NCI-H82 (cell line): ENCODE data around the gene SIKE1.
"Not testable (repeated sequence)": the region's sequence is repeated elsewhere in the genome, so short reads cannot be mapped to it uniquely, and the experiment has no call there.

Experiments
- DNase-seq: peaks from one replicate; lab custom pipeline; 2025; lab: John Stamatoyannopoulos, UW

Gene SIKE1

GRCh38 chr1:114755006-114755931 lies 25.2 kb downstream of the SIKE1 start:
- no peak for DNase-seq

GRCh38 chr1:114753702-114754101 lies 26.8 kb downstream of the SIKE1 start:
- not testable (repeated sequence) for DNase-seq

- no peak for DNase-seq
These were observed 27.3 kb downstream of the SIKE1 start for GRCh38 chr1:114753143-114753542.

- no peak for DNase-seq
These were observed 29.7 kb downstream of the SIKE1 start for GRCh38 chr1:114750780-114751179.

- no peak for DNase-seq
These were observed 30.6 kb downstream of the SIKE1 start for GRCh38 chr1:114749835-114750234.

GRCh38 chr1:114746450-114747121 lies 33.9 kb downstream of the SIKE1 start:
- peak; percentile 15 for DNase-seq

- no peak for DNase-seq
These were observed 35.2 kb downstream of the SIKE1 start for GRCh38 chr1:114745291-114745690.

GRCh38 chr1:114741963-114742746 lies 38.3 kb downstream of the SIKE1 start:
- no peak for DNase-seq

GRCh38 chr1:114740331-114740730 lies 40.2 kb downstream of the SIKE1 start:
- DNase-seq: no peak

GRCh38 chr1:114737314-114737849 lies 43.1 kb downstream of the SIKE1 start:
- DNase-seq: no peak

GRCh38 chr1:114735479-114735878 lies 45.0 kb downstream of the SIKE1 start:
- DNase-seq: no peak

GRCh38 chr1:114729782-114730181 lies 50.7 kb downstream of the SIKE1 start:
- no peak for DNase-seq

GRCh38 chr1:114728553-114728952 lies 51.9 kb downstream of the SIKE1 start:
- no peak for DNase-seq

- no peak for DNase-seq
These were observed 55.3 kb downstream of the SIKE1 start for GRCh38 chr1:114725230-114725629.

GRCh38 chr1:114723915-114724314 lies 56.6 kb downstream of the SIKE1 start:
- no peak for DNase-seq

- no peak for DNase-seq
These were observed 57.0 kb downstream of the SIKE1 start for GRCh38 chr1:114723457-114723856.

- no peak for DNase-seq
These were observed 60.0 kb downstream of the SIKE1 start for GRCh38 chr1:114720492-114720891.
